HG02885 (cell line): ENCODE results near the gene NYAP1.
"Not testable (repeated sequence)": the region's sequence is repeated elsewhere in the genome, so short reads cannot be mapped to it uniquely, and the experiment has no call there.

Experiments used
- ATAC-seq: cut with Tn5 transposase; IDR thresholded peaks from one replicate; pipeline ENCODE4 v1.9.1; 2021; ENCODE audit warnings: mild to moderate bottlenecking; ENCODE audit not compliant: unreplicated experiment, poor library complexity

NYAP1 gene

GRCh38 chr7:100539436-100540006, 55.8 kb downstream of the NYAP1 start:
- ATAC-seq: no peak

- no peak for ATAC-seq
Observed at GRCh38 chr7:100540073-100540723, 56.5 kb downstream of the NYAP1 start.

GRCh38 chr7:100541309-100541708, 57.6 kb downstream of the NYAP1 start:
- ATAC-seq: not testable (repeated sequence)

GRCh38 chr7:100543586-100543985, 59.9 kb downstream of the NYAP1 start:
- ATAC-seq: no peak

- no peak for ATAC-seq
Observed at GRCh38 chr7:100544386-100544785, 60.7 kb downstream of the NYAP1 start.
